AG09309 (cell line): ENCODE data around the gene CD209.

Experiments
- DNase-seq: peaks from one replicate; pipeline ENCODE4 v3.0.0-alpha.2; 2010; ENCODE audit warnings: low read depth
- H3K4me3 ChIP-seq: 2 replicates; pipeline ENCODE4 v1.5.1; 2011; ENCODE audit warnings: mild to moderate bottlenecking, low read depth, low read length, moderate library complexity; ENCODE audit not compliant: control insufficient read depth
- TF ChIP-seq, protein P1 (sequence below): IDR thresholded peaks from 2 replicates; pipeline ENCODE4 v1.5.1; 2011; ENCODE audit warnings: mild to moderate bottlenecking, low read depth, low read length, inconsistent platforms; ENCODE audit not compliant: insufficient read depth, control insufficient read depth; ENCODE audit errors: missing control alignments

Gene CD209

DNA sequence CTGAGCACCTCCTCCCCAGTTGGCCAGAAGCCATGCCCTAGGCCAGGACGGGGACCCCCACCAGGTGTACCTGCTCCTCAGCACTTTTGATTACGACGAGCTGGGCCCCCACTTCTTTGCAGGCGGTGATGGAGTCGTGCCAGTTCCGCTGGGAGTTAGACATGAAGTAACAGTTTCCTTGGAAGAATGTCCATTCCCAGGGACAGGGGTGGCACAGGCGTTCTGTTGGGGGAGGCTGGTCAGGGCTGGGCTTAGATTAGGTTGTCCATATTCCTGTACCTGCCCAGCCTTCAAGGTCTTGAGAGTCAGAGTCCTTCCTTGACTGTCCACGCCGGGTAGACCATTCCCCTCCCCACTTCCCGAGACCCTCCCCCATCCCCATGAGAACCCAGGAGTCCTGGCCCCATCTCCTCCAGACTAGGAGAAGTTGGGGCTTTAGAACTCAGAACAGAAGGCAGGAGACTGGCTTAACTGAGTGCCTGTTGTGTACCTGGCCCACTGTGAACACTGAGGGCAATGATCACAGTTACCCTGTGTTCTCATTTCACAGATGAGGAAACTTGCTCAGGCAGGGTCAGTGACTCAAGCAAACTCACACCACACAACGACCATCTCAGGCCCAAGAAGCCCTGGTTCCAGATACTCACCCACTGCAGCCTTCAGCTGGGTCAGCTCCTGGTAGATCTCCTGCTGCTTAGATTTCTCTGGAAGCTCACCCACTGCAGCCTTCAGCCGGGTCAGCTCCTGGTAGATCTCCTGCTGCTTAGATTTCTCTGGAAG, 2.3 kb downstream of the CD209 start:
- H3K4me3 ChIP-seq: no peak overlapping the region
- no peak for DNase-seq
- TF ChIP-seq, protein P1, sequence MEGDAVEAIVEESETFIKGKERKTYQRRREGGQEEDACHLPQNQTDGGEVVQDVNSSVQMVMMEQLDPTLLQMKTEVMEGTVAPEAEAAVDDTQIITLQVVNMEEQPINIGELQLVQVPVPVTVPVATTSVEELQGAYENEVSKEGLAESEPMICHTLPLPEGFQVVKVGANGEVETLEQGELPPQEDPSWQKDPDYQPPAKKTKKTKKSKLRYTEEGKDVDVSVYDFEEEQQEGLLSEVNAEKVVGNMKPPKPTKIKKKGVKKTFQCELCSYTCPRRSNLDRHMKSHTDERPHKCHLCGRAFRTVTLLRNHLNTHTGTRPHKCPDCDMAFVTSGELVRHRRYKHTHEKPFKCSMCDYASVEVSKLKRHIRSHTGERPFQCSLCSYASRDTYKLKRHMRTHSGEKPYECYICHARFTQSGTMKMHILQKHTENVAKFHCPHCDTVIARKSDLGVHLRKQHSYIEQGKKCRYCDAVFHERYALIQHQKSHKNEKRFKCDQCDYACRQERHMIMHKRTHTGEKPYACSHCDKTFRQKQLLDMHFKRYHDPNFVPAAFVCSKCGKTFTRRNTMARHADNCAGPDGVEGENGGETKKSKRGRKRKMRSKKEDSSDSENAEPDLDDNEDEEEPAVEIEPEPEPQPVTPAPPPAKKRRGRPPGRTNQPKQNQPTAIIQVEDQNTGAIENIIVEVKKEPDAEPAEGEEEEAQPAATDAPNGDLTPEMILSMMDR: no peak

DNA sequence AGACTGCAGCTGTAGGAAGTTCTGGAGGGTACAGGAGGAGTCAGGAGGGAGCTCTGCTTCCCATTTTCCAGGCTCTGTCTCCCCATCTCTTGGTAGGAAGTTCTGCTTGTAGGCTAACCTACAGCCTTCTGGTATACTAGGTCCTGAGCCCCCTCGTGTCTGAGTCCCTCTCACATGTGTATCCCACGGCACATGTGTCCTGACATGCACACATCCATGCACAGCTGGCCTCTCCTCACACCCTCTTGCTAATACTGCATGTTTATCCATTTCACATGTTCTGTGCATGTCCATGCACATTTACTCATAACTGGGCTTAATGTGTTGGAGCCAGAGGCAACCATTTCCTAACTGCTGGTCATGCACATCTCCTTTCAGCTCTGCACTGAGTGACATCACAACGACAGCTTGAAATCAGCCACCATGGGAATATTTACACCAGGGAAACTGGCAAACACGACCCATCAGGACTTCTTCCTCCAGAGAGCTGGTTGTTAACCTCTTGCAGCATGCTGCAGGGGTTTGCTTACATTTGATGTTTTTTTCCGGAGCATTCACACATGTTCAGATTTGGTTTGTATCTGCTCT, 3.0 kb downstream of the CD209 start:
- TF ChIP-seq, protein P1: no peak
- no peak overlapping the region for H3K4me3 ChIP-seq
- DNase-seq: no peak

DNA sequence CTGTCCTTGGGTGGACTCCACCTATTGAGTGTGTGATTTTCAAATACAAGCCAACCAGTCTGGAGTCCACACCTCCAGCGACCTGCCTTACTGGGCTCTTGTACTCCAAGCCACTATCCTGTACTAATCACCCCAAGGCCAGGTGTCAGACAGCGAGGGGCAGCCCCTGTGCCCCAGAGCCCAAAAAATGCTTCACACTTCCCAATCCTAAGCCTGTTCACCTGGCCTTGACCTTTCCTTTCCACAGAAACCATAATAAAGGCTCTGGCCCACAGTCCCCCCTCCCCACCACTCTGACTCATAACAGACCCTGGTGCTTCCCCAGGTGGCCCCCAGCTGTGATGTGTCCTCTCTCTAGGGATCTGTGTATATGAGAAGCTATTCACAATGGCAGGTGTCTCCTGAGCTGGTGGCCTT, 3.9 kb downstream of the CD209 start:
- TF ChIP-seq, protein P1: no peak
- no peak for DNase-seq
- no peak overlapping the region for H3K4me3 ChIP-seq

DNA sequence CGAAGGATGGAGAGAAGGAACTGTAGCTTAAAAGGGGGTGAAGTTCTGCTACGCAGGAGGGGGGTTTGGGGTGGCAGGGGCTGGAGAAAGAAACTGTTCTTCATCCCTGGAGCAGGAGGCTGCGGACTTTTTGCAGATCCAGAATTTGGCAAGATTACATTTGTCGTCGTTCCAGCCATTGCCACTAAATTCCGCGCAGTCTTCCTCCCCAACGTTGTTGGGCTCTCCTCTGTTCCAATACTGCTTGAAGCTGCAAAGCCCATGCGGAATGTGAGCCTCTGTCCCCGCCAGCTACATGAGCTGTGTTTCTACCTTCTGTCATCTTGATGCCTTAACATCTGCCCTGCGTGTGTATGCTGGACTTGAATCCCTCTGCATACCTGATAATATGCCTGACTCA, 4.3 kb downstream of the CD209 start:
- TF ChIP-seq, protein P1: no peak
- DNase-seq: no peak

DNA sequence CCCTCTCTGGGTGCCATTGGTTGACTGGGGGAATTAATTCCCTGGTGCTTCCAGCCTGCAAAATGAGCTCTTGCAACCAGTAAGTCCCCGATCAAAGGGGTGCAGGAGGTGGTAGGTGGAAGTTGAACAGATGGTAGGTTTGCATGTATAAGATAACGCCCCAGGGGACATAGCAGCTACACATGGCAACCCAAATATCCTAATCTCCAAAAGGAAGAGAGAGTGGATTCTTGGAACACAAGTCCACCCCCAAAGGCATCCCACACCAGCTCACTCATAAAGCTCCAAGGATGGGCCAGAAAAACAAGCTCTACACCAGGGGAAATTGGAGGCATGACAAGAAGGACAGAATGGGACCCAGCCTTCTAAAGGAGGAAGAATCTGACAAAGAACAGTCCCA, 4.8 kb downstream of the CD209 start:
- no peak for DNase-seq
- no peak overlapping the region for H3K4me3 ChIP-seq
- TF ChIP-seq, protein P1: no peak

More for the DNA sequence above, 4.3 kb downstream of the CD209 start:
- H3K4me3 ChIP-seq: no peak overlapping the region

DNA sequence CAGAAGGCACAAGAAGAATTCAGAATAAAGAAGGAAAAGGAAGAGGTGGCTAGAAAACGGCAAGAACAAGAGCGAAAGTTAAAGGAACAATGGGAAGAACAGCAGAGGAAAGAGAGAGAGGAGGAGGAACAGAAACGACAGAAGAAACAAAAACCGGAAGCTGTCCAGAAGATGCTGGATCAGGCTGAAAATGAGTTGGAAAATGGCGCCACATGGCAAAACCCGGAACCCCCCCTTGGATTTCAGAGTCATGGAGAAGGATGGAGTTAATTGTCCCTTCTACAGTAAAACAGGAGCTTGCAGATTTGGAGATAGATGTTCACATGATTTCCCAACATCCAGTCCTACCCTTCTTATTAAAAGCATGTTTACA, 6.7 kb downstream of the CD209 start:
- DNase-seq: no peak
- H3K4me3 ChIP-seq: no peak overlapping the region
- TF ChIP-seq, protein P1: no peak
